Activated T-helper 17 cell treated with anti-CD3 and anti-CD28 coated beads, Interleukin-2, amount 50 U/mL, for 72 hours (primary cell): ENCODE data around the gene RBFOX2. TPM values are rescaled to one million over a fixed set of nuclear protein-coding genes. Genes with fewer than 3 reads are reported as not detected.
A peak's percentile ranks its signal among the peaks of the same experiment; 100 is the strongest.
"Not testable (repeated sequence)": the region's sequence is repeated elsewhere in the genome, so short reads cannot be mapped to it uniquely, and the experiment has no call there.

ENCODE experiments used
- ATAC-seq: fragments of 150-1000 bp; cut with Tn5 transposase; replicated peaks from 2 replicates; pipeline ENCODE4 v1.10.0; 2021; ENCODE audit warnings: mild to moderate bottlenecking, moderate library complexity
- H3K27ac Mint-ChIP-seq: one replicate; pipeline ENCODE4 v1.8.0; 2022; ENCODE audit warnings: mixed read lengths
- H3K27me3 Mint-ChIP-seq: one replicate; pipeline ENCODE4 v1.8.0; 2022; ENCODE audit warnings: mixed read lengths
- H3K36me3 Mint-ChIP-seq: one replicate; pipeline ENCODE4 v1.8.0; 2022; ENCODE audit warnings: low read depth, mild to moderate bottlenecking, mixed read lengths
- H3K4me1 Mint-ChIP-seq: one replicate; pipeline ENCODE4 v1.8.0; 2022; ENCODE audit warnings: mixed read lengths
- H3K4me3 Mint-ChIP-seq: one replicate; pipeline ENCODE4 v1.8.0; 2022; ENCODE audit warnings: mild to moderate bottlenecking, mixed read lengths
- H3K9me3 Mint-ChIP-seq: one replicate; pipeline ENCODE4 v1.8.0; 2022; ENCODE audit warnings: mixed read lengths
- total RNA-seq, 2 donors: library from RNA; stranded (reverse); gene quantifications; one replicate each; pipeline ENCODE4 v1.2.3, GENCODE V29; 2022

RBFOX2 gene
- total RNA-seq, 2 donors from 2014 or later = 4.0 to 4.3 TPM

DNA sequence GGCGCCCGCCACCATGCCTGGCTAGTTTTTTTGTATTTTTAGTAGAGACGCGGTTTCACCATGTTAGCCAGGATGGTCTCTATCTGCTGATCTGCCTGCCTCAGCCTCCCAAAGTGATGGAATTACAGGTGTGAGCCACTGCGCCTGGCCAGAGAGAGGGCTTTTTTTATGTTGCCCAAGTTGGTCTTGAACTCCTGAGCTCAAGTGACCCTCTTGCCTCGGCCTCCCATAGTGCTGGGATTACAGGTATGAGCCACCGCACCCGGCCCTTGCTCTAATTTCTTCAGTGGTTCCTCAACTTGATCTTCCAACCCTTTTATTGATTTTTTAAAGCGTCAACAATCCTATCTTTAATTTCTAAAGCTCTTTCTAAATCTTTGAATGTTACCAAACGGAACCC, 25.8 kb upstream of the RBFOX2 start:
- H3K27ac Mint-ChIP-seq, H3K36me3 Mint-ChIP-seq, H3K4me1 Mint-ChIP-seq, H3K9me3 Mint-ChIP-seq, H3K4me3 Mint-ChIP-seq, H3K27me3 Mint-ChIP-seq, ATAC-seq: not testable (repeated sequence)

DNA sequence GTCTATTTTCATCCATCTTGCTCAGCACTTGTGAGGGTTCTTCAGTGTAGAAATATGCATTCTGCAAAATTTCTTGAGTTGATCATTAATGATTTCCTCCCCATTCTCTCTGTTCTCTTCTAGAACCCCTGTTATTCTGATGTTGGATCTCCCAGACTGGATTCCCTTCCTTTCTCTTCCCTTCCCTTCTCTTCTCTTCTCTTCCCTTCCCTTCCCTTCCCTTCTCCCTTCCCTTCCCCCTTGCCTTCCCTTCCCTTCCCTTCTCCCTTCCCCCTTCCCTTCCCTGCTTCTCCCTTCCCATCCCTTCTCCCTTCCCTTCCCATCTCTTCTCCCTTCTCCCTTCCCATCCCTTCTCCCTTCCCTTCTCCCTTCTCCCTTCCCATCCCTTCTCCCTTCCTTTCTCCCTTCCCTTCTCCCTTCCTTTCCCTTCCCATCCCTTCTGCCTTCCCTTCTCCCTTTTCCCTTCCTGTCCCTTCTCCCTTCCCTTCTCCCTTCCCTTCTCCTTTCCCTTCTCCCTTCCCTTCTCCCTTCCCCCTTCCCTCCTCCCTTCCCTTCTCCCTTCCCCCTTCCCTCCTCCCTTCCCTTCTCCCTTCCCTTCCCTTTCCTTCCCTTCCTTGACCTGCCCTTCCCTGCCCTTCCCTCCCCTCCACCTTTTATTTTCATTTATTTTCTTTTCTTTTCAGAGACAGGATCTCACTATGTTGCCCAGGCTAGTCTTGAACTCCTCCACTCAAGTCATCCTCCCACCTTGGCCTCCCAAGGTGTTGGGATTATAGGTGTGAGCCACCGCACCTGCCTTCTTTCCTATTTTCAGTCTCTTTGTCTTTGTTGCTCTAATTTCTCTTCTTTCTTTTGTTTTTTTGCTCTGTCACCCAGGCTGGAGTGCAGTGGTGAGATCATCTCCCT, 24.9 kb upstream of the RBFOX2 start:
- Mint-ChIP-seq H3K9me3 (no peaks in the 10 kb centered on the region), H3K27ac (peak overlapping the region; percentile 10), H3K4me3 (no peak overlapping the region), H3K4me1 (peaks cover 7% of the 10 kb centered on the region), H3K27me3 (peaks cover 9% of the 10 kb centered on the region), H3K36me3 (no peaks in the 10 kb centered on the region)
- no peak for ATAC-seq

DNA sequence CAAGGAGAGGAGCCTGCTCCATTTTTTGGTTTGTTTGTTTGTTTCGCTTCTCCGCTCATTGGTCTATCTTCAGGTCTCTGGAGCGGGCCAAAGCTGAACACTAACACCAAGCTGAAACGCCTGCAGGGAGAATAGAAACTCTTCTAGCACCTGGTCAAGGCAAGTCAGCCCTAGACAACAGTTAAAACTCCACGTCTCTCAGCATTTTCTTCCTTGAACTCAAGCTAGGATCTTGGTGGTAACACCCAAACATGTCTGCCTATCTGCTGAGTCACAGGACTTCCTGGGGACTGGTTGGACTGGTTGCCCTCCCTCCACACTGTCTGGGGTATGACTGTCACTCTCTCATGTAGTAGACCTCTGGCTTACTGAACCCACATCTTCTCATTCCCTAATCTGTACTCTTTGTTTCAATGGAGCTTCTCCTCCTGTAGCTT, 23.9 kb upstream of the RBFOX2 start:
- Mint-ChIP-seq H3K36me3 (no peaks in the 10 kb centered on the region), H3K27ac (peak overlapping the region; percentile 10), H3K9me3 (no peaks in the 10 kb centered on the region), H3K27me3 (peaks cover 9% of the 10 kb centered on the region), H3K4me3 (no peak overlapping the region), H3K4me1 (peaks cover 7% of the 10 kb centered on the region)
- peak; percentile 89 for ATAC-seq

- peaks cover 7% of the 10 kb centered on the region for H3K4me1 Mint-ChIP-seq
- H3K27ac Mint-ChIP-seq = no peak overlapping the region
- H3K36me3 Mint-ChIP-seq = no peaks in the 10 kb centered on the region
- H3K9me3 Mint-ChIP-seq = no peaks in the 10 kb centered on the region
- H3K4me3 Mint-ChIP-seq = no peak overlapping the region
- no peaks in the 10 kb centered on the region for H3K27me3 Mint-ChIP-seq
- ATAC-seq = no peak
Measured at GRCh38 chr22:36049678-36049997, 21.0 kb upstream of the RBFOX2 start.

GRCh38 chr22:36048911-36049677, 20.5 kb upstream of the RBFOX2 start:
- no peak overlapping the region for H3K4me3 Mint-ChIP-seq
- no peak overlapping the region for H3K27ac Mint-ChIP-seq
- no peaks in the 10 kb centered on the region for H3K27me3 Mint-ChIP-seq
- H3K9me3 Mint-ChIP-seq = no peaks in the 10 kb centered on the region
- H3K4me1 Mint-ChIP-seq = peaks cover 7% of the 10 kb centered on the region
- ATAC-seq = no peak
- H3K36me3 Mint-ChIP-seq = no peaks in the 10 kb centered on the region

GRCh38 chr22:36044517-36044916, 15.9 kb upstream of the RBFOX2 start:
- H3K9me3 Mint-ChIP-seq, H3K36me3 Mint-ChIP-seq, H3K4me3 Mint-ChIP-seq, H3K27ac Mint-ChIP-seq, ATAC-seq, H3K4me1 Mint-ChIP-seq, H3K27me3 Mint-ChIP-seq: not testable (repeated sequence)

- no peak for ATAC-seq
- no peak overlapping the region for H3K4me3 Mint-ChIP-seq
Measured at GRCh38 chr22:36042240-36042639, 13.6 kb upstream of the RBFOX2 start.

GRCh38 chr22:36039125-36039524, 10.5 kb upstream of the RBFOX2 start:
- no peaks in the 10 kb centered on the region for H3K36me3 Mint-ChIP-seq
- H3K4me3 Mint-ChIP-seq = no peak overlapping the region
- H3K27me3 Mint-ChIP-seq = peaks cover 22% of the 10 kb centered on the region
- no peak overlapping the region for H3K27ac Mint-ChIP-seq
- no peak for ATAC-seq
- H3K4me1 Mint-ChIP-seq = no peaks in the 10 kb centered on the region
- no peaks in the 10 kb centered on the region for H3K9me3 Mint-ChIP-seq

More at GRCh38 chr22:36042240-36042639, 13.6 kb upstream of the RBFOX2 start:
- Mint-ChIP-seq H3K9me3 (no peaks in the 10 kb centered on the region), H3K4me1 (no peaks in the 10 kb centered on the region), H3K36me3 (no peaks in the 10 kb centered on the region), H3K27ac (no peak overlapping the region), H3K27me3 (peaks cover 12% of the 10 kb centered on the region)

DNA sequence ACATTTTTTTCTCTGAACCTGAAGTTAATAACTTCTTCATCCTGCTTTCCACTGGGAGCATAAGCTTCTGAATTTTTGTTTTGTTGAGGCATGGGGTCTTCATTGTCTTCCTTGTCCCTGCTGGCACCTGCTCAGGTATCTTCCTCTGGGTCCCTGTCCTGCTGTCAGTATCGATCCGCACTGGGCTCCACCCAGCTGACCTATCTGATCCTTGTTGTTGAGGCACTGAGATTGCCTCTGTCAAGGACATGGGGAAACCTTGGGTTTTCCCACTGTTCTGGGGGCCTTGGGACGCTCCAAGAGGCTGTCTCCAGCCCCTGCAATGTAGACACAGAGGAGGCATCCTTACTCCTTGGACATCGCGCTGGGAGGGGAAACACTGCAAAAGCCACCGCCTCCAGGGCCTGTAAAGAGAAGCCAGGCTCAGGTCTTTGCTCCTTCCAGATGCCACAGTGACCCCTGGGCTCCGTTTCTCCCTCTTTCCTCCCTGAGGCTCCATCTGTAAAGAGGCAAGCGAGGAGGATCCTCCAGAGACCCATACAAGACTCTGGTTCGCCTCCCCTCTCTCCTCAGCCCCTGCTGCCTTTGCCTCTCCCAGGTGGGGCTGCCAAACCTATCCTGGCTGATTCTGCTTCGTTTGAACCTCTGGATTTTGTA, 8.6 kb upstream of the RBFOX2 start:
- no peaks in the 10 kb centered on the region for H3K4me1 Mint-ChIP-seq
- no peak overlapping the region for H3K4me3 Mint-ChIP-seq
- no peaks in the 10 kb centered on the region for H3K9me3 Mint-ChIP-seq
- no peak overlapping the region for H3K27ac Mint-ChIP-seq
- no peaks in the 10 kb centered on the region for H3K36me3 Mint-ChIP-seq
- peaks cover 25% of the 10 kb centered on the region for H3K27me3 Mint-ChIP-seq
- ATAC-seq = no peak

DNA sequence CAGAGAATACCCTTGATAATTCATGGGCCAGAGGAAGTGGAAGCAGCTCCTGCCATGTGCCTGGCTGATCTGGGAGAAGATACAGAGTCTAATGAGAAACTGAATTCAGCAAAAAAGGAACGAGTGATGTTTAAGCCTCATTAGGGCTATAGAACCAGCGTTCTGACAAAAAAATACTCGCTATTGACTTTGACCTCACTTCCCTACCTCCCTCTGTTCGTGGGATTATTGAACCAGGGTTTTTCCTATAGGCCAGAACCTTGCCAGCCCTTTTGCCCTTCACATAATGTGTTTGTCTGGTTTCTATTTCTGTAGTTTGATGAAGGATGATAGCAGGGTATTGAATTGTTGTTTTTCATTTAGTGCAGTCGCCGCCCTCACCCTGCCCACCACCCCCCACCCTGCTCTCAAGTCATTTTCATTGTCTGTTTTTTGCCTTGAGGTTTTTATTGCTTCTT, 7.6 kb upstream of the RBFOX2 start:
- ATAC-seq = no peak
- Mint-ChIP-seq H3K27me3 (peaks cover 25% of the 10 kb centered on the region), H3K4me3 (no peak overlapping the region), H3K9me3 (no peaks in the 10 kb centered on the region), H3K27ac (no peak overlapping the region), H3K4me1 (no peaks in the 10 kb centered on the region), H3K36me3 (no peaks in the 10 kb centered on the region)

GRCh38 chr22:36032611-36033010, 4.0 kb upstream of the RBFOX2 start:
- no peaks in the 10 kb centered on the region for H3K9me3 Mint-ChIP-seq
- H3K27ac Mint-ChIP-seq = no peak overlapping the region
- H3K36me3 Mint-ChIP-seq = no peaks in the 10 kb centered on the region
- no peak for ATAC-seq
- H3K4me3 Mint-ChIP-seq = no peak overlapping the region
- peaks cover 8% of the 10 kb centered on the region for H3K4me1 Mint-ChIP-seq
- peaks cover 14% of the 10 kb centered on the region for H3K27me3 Mint-ChIP-seq

DNA sequence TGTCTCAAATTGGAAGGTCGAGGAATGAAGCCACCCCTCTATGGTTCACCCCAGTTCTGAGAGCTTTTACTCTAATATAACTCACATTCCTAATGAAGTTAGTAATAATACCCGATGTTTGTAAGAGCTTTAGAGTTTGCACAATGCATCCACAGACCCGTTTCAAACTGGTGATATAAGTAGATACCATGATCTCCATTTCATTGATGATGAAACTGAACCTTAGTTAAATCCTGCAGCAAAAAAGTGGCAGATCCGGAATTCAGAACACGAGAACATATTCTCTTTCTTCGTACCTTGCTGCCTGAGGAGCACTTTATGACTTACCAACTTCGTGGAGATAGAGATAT, 757 bp upstream of the RBFOX2 start:
- no peak for ATAC-seq
- peak overlapping the region; percentile 82 for H3K4me3 Mint-ChIP-seq
- no peaks in the 10 kb centered on the region for H3K36me3 Mint-ChIP-seq
- peaks cover 12% of the 10 kb centered on the region for H3K4me1 Mint-ChIP-seq
- peaks cover 3% of the 10 kb centered on the region for H3K27me3 Mint-ChIP-seq
- peak overlapping the region; percentile 29 for H3K27ac Mint-ChIP-seq
- no peaks in the 10 kb centered on the region for H3K9me3 Mint-ChIP-seq

DNA sequence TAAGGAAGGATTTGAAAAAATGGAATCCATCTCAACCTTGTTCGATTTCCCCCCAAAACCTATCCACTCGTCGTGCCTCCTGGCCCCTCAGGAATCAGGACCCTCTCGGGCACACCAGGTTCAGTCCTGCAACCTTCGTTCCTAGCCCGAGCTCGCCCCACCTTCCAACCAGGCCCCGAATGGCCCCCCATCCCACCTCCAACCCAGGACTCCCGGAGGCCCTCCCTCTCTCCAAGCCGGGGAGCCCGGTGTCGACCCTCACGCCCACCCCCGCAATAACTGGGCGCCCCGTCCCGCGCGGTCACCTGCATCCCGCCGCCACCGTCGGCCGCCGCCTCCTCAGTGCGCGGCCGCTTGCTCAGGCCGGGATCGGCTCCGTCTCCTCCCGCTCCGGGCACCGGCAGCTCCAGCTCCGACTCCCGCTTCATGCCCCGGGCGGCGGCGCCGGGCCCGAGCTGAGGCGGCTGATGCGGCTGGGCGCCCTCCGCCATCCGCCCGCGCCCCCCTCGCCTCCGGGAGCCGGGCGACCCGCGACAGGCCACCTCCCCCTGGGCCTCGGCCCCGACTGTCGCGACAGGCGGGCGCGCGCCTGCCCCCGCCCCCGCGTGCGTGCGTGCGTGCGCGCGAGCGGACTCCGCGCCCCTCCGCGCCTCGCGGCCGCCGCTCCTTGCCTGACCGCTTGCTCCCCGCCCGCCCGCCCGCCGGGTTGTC, 534 bp downstream of the RBFOX2 start:
- Mint-ChIP-seq H3K9me3 (no peaks in the 10 kb centered on the region), H3K36me3 (no peaks in the 10 kb centered on the region), H3K27me3 (peaks cover 3% of the 10 kb centered on the region), H3K4me3 (peak overlapping the region; percentile 84), H3K4me1 (peaks cover 18% of the 10 kb centered on the region), H3K27ac (peak overlapping the region; percentile 79)
- ATAC-seq = peak; percentile 36

- ATAC-seq = no peak
- H3K27me3 Mint-ChIP-seq = peaks cover under 1% of the 10 kb centered on the region
- peak overlapping the region; percentile 84 for H3K4me3 Mint-ChIP-seq
Measured at GRCh38 chr22:36027579-36027934, 1.1 kb downstream of the RBFOX2 start.

More at GRCh38 chr22:36027579-36027934, 1.1 kb downstream of the RBFOX2 start:
- Mint-ChIP-seq H3K27ac (peak overlapping the region; percentile 79), H3K9me3 (no peaks in the 10 kb centered on the region), H3K36me3 (no peaks in the 10 kb centered on the region), H3K4me1 (peaks cover 18% of the 10 kb centered on the region)
